ENCODE results near the gene SCMH1. TPM values are rescaled to one million over a fixed set of nuclear protein-coding genes. Genes with fewer than 3 reads are reported as not detected.
"Not testable (repeated sequence)": the region's sequence is repeated elsewhere in the genome, so short reads cannot be mapped to it uniquely, and the experiment has no call there.

SCMH1 gene
- polyA plus RNA-seq, 4 donors, result 36.5 to 51.5 (median 40.9) TPM

- DNase-seq (ENCODE audit: low read depth in 4 of 4, low spot score in 3 of 4), result no peak
Observed at GRCh38 chr1:41218152-41218551, 24.0 kb downstream of the SCMH1 start.

- no peak for DNase-seq (ENCODE audit: low read depth in 4 of 4, low spot score in 3 of 4)
Observed at GRCh38 chr1:41217441-41217840, 24.7 kb downstream of the SCMH1 start.

GRCh38 chr1:41215623-41216022 is 26.5 kb downstream of the SCMH1 start:
- DNase-seq (ENCODE audit: low read depth in 4 of 4, low spot score in 3 of 4), result no peak

GRCh38 chr1:41213341-41213740 is 28.8 kb downstream of the SCMH1 start:
- no peak for DNase-seq (ENCODE audit: low read depth in 4 of 4, low spot score in 3 of 4)

DNA sequence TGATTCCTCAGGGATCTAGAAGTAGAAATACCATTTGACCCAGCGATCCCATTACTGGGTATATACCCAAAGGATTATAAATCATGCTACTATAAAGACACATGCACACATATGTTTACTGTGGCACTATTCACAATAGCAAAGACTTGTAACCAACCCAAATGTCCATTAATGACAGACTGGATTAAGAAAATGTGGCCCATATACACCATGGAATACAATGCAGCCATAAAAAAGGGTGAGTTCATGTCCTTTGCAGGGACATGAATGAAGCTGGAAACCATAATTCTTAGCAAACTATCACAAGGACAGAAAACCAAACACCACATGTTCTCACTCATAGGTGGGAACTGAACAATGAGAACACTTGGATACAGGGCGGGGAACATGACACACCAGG is 30.5 kb downstream of the SCMH1 start:
- not testable (repeated sequence) for DNase-seq (ENCODE audit: low read depth in 4 of 4, low spot score in 3 of 4)

DNA sequence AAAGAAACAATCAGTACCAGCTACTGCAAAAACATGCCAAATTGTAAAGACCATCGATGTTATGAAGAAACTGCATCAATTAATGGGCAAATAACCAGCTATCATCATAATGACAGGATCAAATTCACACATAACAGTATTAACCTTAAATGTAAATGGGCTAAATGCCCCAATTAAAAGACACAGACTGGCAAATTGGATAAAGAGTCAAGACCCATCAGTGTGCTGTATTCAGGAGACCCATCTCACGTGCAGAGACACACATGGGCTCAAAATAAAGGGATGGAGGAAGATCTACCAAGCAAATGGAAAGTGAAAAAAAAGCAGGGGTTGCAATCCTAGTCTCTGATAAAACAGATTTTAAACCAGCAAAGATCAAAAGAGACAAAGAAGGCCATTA is 35.1 kb downstream of the SCMH1 start:
- DNase-seq (ENCODE audit: low read depth in 4 of 4, low spot score in 3 of 4), result not testable (repeated sequence)

DNA sequence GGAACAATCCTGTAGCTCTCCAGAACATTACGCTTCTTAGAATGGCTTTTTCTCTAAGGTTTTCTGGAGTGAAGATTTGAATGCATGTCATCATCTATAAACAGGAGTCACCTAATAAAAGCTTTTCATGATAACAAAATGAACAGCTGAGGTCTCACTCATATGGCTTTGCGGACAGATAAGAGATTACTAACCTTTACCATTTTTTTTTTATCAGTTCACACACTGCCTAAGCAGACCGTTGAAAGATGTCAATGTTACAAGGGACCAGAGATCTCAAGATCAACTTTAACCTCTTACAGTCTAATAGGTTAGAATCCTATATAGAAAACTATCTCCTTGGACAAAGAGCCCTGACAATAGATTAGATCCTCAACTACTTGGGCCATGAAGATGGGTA is 41.4 kb downstream of the SCMH1 start:
- DNase-seq (ENCODE audit: low read depth in 4 of 4, low spot score in 3 of 4), result no peak

GRCh38 chr1:41199375-41199774 is 42.7 kb downstream of the SCMH1 start:
- DNase-seq (ENCODE audit: low read depth in 4 of 4, low spot score in 3 of 4), result no peak

GRCh38 chr1:41192456-41193178 is 49.5 kb downstream of the SCMH1 start:
- DNase-seq (ENCODE audit: low read depth in 4 of 4, low spot score in 3 of 4), result no peak

- DNase-seq (ENCODE audit: low read depth in 4 of 4, low spot score in 3 of 4), result no peak
Observed at GRCh38 chr1:41184446-41184845, 57.7 kb downstream of the SCMH1 start.

DNA sequence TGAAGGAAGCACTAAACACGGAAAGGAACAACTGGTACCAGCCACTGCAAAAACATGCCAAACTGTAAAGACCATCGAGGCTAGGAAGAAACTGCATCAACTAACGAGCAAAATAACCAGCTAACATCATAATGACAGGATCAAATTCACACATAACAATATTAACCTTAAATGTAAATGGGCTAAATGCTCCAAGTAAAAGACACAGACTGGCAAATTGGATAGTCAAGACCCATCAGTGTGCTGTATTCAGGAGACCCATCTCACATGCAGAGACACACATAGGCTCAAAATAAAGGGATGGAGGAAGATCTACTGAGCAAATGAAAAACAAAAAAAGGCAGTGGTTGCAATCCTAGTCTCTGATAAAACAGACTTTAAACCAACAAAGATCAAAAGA is 63.9 kb downstream of the SCMH1 start:
- not testable (repeated sequence) for DNase-seq (ENCODE audit: low read depth in 4 of 4, low spot score in 3 of 4)

DNA sequence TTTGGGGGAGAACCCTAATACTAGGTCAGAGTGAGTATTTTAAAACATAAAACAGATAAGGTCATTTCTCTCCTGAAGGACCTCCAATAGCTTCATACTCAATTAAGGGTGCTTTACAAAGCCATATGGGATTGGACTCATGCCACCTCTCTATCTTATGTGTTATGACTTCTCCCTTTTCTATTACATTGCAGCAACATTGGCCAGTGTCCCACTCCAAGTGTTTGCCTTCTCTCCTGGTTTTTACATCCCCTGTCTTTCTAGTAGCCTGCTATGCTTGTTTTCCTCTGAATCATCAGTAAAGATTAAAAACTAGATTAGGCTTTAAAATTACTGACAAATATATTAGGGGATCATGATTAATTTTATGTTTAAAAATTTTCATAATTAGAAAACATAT is 66.6 kb downstream of the SCMH1 start:
- no peak for DNase-seq (ENCODE audit: low read depth in 4 of 4, low spot score in 3 of 4)

- DNase-seq (ENCODE audit: low read depth in 4 of 4, low spot score in 3 of 4), result no peak
Observed at GRCh38 chr1:41174170-41174569, 67.9 kb downstream of the SCMH1 start.

DNA sequence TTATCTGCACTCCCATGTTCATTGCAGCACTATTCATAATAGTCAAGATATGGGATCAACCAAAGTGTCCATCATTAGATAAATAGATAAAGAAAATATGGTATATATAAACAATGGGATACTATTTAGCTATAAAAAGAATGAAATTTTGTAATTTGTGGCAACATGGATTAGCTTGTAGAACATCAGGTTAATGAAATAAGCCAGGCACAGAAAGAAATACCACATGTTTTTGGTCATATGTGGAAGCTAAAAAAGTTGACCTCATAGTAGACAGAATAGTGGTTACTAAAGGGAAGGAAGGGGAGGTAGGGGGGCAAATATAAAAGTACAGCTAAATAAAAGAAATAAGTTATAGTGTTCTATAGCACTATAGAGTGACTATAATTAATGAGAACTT is 68.5 kb downstream of the SCMH1 start:
- no peak for DNase-seq (ENCODE audit: low read depth in 4 of 4, low spot score in 3 of 4)

DNA sequence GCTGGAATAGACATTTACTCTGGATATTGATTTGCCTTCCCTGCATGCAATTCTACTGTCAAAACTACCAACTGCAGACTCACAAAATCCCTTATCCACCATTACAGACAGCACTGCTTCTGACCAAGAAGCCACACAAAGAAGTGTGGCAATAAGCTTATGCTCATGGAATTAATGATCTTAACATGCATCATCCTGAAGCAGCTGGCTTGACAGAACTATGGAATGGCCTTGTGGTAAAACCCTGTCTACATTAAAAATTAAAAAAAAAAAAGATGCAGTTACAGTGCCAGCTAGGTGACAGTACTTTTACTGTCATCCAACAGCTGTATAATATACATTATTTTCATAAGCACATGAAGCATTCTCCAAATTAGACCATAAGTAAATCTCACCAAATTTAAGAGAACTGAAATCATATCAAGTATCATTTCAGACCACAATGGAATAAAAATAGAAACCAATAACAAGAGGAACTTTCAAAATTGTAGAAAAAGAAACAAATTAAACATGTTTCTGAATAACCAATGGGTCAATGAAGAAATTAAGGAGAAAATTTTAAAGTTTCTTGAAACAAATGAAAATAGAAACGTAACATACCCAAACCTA is 70.7 kb downstream of the SCMH1 start:
- DNase-seq (ENCODE audit: low read depth in 4 of 4, low spot score in 3 of 4), result no peak

DNA sequence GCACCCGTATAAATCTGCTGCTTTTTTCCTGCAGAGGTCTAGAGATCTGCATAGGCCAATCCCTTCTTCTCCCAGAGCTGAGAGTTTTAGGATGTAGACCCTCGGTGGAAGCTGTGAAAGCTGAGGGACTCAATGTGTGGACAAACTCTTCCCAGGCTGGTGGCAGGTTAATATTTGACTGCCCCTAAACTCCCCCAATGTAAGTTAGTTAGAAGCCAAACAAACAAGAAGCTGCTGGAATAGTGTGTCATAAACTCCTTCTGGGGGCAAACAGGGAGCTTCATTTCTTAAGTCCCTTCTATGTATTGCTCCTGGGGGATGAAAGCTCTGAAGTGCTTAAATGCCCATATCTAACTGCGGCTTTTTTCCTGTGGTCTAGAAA is 72.3 kb downstream of the SCMH1 start:
- DNase-seq (ENCODE audit: low read depth in 4 of 4, low spot score in 3 of 4), result no peak

DNA sequence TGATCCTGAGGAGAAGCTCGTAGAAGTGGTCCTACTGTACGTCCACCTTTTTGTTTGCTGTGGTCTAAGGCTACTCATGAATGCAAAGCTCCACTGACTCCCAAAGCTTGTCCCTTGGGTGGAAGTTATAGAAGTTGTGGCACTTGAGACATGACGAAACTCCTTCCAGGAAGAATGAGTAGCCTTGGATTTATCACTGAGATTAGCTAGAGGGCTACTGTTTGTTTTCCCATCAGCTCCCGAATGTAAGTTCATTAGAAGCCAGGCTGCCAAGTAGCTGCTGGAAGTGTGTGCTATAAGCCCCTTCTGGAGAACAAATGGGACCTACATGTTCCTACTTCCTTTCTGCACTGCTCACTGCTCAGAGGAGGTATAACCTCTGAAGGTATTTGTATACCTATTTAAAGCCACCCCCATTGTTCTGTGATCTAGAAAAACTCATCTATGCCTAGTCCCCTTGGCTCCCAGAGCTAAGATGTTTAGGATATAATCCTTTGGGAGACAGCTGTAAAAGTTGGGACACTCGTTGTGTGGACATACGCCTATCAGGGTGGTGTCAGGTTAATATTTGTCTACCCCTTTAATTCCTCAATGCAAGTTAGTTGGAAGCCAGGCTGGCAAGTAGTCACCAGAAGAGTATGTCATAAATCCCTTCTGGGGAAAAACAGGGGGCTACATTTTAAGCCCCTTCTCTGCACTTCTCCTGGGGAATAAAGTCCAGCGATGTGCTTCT is 72.9 kb downstream of the SCMH1 start:
- DNase-seq (ENCODE audit: low read depth in 4 of 4, low spot score in 3 of 4), result no peak

- DNase-seq (ENCODE audit: low read depth in 4 of 4, low spot score in 3 of 4), result no peak
Observed at GRCh38 chr1:41167667-41168066, 74.4 kb downstream of the SCMH1 start.

DNA sequence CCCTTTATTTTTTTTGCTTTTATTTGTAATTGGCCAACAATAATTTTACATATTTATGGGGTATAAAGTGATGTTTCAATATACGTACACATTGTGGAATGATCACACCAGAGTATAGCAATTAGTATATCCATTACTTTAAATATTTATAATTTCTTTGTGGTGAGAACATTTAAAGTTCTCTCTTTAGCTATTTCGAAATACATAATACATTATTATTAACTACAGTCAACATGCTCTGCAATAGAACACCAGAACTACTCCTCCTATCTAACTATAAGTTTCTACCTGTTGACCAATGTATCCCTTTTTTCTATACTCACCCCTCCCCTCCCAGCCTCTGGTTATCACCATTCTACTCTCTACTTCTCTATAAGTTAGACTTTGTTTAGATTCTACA is 77.4 kb downstream of the SCMH1 start:
- DNase-seq (ENCODE audit: low read depth in 4 of 4, low spot score in 3 of 4), result no peak

GRCh38 chr1:41162441-41162840 is 79.7 kb downstream of the SCMH1 start:
- DNase-seq (ENCODE audit: low read depth in 4 of 4, low spot score in 3 of 4), result no peak

DNA sequence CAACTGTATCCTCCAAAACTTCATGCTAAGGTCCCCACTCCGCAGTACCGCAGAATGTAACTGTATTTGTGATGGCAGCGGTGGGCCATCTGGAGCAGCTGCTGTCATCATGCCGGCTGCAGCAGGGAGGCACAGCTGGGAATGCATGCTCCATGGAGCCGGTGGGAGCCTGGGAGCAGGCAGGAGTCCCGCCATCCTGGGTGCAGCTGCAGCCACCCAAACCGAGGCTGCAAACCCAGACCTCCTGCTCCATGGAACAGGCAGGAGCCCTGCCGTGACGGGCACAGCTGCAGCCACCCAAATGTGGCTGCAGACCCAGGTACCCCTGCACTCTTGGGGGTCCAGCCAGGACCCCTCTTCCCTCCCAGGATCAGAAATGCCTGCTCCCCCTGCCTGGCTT is 80.3 kb downstream of the SCMH1 start:
- DNase-seq (ENCODE audit: low read depth in 4 of 4, low spot score in 3 of 4), result no peak

Data from left renal pelvis (tissue), 4 donors.